HepG2 (cell line): ENCODE data around the gene COL26A1. TPM values are rescaled to one million over a fixed set of nuclear protein-coding genes. Genes with fewer than 3 reads are reported as not detected.

Experiments
- BHLHE40 ChIP-seq: IDR thresholded peaks from 2 replicates; pipeline ENCODE4 v1.6.1; 2011; ENCODE audit warnings: low read length, improper control_type of control experiment
- MATR3 ChIP-seq: sonication (generic); formaldehyde crosslinking; IDR thresholded peaks from 2 replicates; pipeline ENCODE4 v1.4.0; 2020; ENCODE audit warnings: missing genetic modification reagents
- NFYB ChIP-seq: sonication (generic); formaldehyde crosslinking; IDR thresholded peaks from 2 replicates; pipeline ENCODE4 v1.4.0; 2020; ENCODE audit warnings: missing genetic modification reagents
- PITX1 ChIP-seq: sonication (generic); formaldehyde crosslinking; IDR thresholded peaks from 2 replicates; pipeline ENCODE4 v1.5.1; 2020; ENCODE audit warnings: mild to moderate bottlenecking, missing genetic modification reagents
- TRAFD1 ChIP-seq: sonication (generic); formaldehyde crosslinking; IDR thresholded peaks from 2 replicates; pipeline ENCODE4 v1.5.1; 2020; ENCODE audit warnings: missing genetic modification reagents, mild to moderate bottlenecking, borderline replicate concordance
- ZFP91 ChIP-seq: sonication (generic); formaldehyde crosslinking; IDR thresholded peaks from 2 replicates; pipeline ENCODE4 v1.9.0; 2022; ENCODE audit warnings: missing genetic modification reagents, mild to moderate bottlenecking, borderline replicate concordance
- ZGPAT ChIP-seq: IDR thresholded peaks from 2 replicates; pipeline ENCODE4 v1.6.1; 2016; ENCODE audit warnings: mild to moderate bottlenecking
- ZHX2 ChIP-seq, 2 experiments: sonication (generic) in 1 of 2; formaldehyde crosslinking in 1 of 2; IDR thresholded peaks; 2 replicates each; pipeline versions ENCODE4 v1.6.1 to v1.9.0; 2014 to 2022; ENCODE audit warnings: antibody characterized with exemption in 1 of 2, borderline replicate concordance in 1 of 2, inconsistent platforms in 1 of 2, low read depth in 1 of 2, missing genetic modification reagents in 1 of 2
- ZNF468 ChIP-seq: sonication (generic); formaldehyde crosslinking; IDR thresholded peaks from 2 replicates; pipeline ENCODE4 v1.8.0; 2022; ENCODE audit warnings: mild to moderate bottlenecking, moderate library complexity, missing genetic modification reagents
- ZNF619 ChIP-seq: sonication (generic); formaldehyde crosslinking; IDR thresholded peaks from 2 replicates; pipeline ENCODE4 v1.4.0; 2020; ENCODE audit warnings: mild to moderate bottlenecking, missing genetic modification reagents
- ZNF710 ChIP-seq: sonication (generic); formaldehyde crosslinking; IDR thresholded peaks from 2 replicates; pipeline ENCODE4 v1.5.0; 2020; ENCODE audit warnings: mild to moderate bottlenecking, missing genetic modification reagents, borderline replicate concordance
- ZNF839 ChIP-seq: sonication (generic); formaldehyde crosslinking; IDR thresholded peaks from 2 replicates; pipeline ENCODE4 v1.4.0; 2020; ENCODE audit warnings: missing genetic modification reagents, mild to moderate bottlenecking, borderline replicate concordance
- ZSCAN21 ChIP-seq: sonication (generic); formaldehyde crosslinking; IDR thresholded peaks from 2 replicates; pipeline ENCODE4 v1.8.0; 2022; ENCODE audit warnings: mild to moderate bottlenecking, missing genetic modification reagents, moderate library complexity, borderline replicate concordance
- polyA plus RNA-seq, 8 experiments: library from polyadenylated mRNA; depleted of rRNA in 3 of 8; stranded (reverse) in 7 of 8; unstranded in 1 of 8; fragments of >200 nt; fragmentation: Illumina TruSeq in 4 of 8; extraction: Trizol in 4 of 8; gene quantifications; 2 replicates each; pipeline versions ENCODE4 v1.2.1 to v1.2.3, GENCODE V29; 2011 to 2016; ENCODE audit warnings: low read depth in 4 of 8, missing spikeins in 1 of 8, mixed read lengths in 1 of 8; ENCODE audit not compliant: insufficient read depth in 1 of 8
- total RNA-seq, 5 experiments: library from RNA; depleted of rRNA; stranded (reverse); fragments of >200 nt; fragmentation: Illumina TruSeq; extraction: Trizol; gene quantifications; 2 replicates each; pipeline ENCODE4 v1.2.3, GENCODE V29; 2016; ENCODE audit warnings: low read depth in 1 of 5

Gene COL26A1
- total and polyA plus RNA-seq, 2 of the 13 experiments (the other 11 are each of a cell fraction or from before 2014, with no cell fraction given) = 7.8 to 9.2 TPM

- TF ChIP-seq NFYB (CRISPR knock-in tag) (no peak), PITX1 (CRISPR knock-in tag) (no peak), ZFP91 (CRISPR knock-in tag) (peak; percentile 64; the same call in 1 of the 2 replicates), BHLHE40 (no peak; the same call in 1 of the 2 replicates), ZGPAT (CRISPR knock-in tag) (no peak), ZNF468 (0 out of 2 replicates have a peak, but pooled peaks have one; percentile 53), ZNF619 (CRISPR knock-in tag) (no peak), ZNF710 (no peak), ZSCAN21 (CRISPR knock-in tag) (0 out of 2 replicates have a peak, but pooled peaks have one; percentile 49), MATR3 (no peak), TRAFD1 (CRISPR knock-in tag) (no peak), ZNF839 (peak; percentile 69; the same call in 1 of the 2 replicates), ZHX2 (IDR thresholded peaks at IDR 0.05; ENCODE audit: low read depth) (no peak), ZHX2 (CRISPR knock-in tag; IDR thresholded peaks at IDR 0.05; ENCODE audit: borderline replicate concordance) (no peak)
Observed at GRCh38 chr7:101410743-101411507, 48.2 kb downstream of the COL26A1 start (continued).
